NCI-H526 (cell line): Measurements from ENCODE around the gene SH3RF1.

Experiments used
- DNase-seq, 2 experiments: peaks; one replicate each; lab custom pipeline; 2025; lab: John Stamatoyannopoulos, UW

The SH3RF1 gene

GRCh38 chr4:169163495-169163894, 107.3 kb downstream of the SH3RF1 start:
- DNase-seq, result no peak

GRCh38 chr4:169160825-169161224, 109.9 kb downstream of the SH3RF1 start:
- DNase-seq, result no peak

- no peak for DNase-seq
These were observed 111.1 kb downstream of the SH3RF1 start for GRCh38 chr4:169159624-169160171.

GRCh38 chr4:169158861-169159260, 111.9 kb downstream of the SH3RF1 start:
- no peak for DNase-seq

GRCh38 chr4:169158046-169158445, 112.7 kb downstream of the SH3RF1 start:
- no peak for DNase-seq

- DNase-seq, result no peak
These were observed 114.4 kb downstream of the SH3RF1 start for GRCh38 chr4:169156392-169156791.

GRCh38 chr4:169154121-169154520, 116.6 kb downstream of the SH3RF1 start:
- no peak for DNase-seq

- DNase-seq, result no peak
These were observed 117.2 kb downstream of the SH3RF1 start for GRCh38 chr4:169153481-169154087.

GRCh38 chr4:169152899-169153298, 117.9 kb downstream of the SH3RF1 start:
- no peak for DNase-seq

- DNase-seq, result no peak
These were observed 118.7 kb downstream of the SH3RF1 start for GRCh38 chr4:169152098-169152497.

- DNase-seq, result no peak
These were observed 119.1 kb downstream of the SH3RF1 start for GRCh38 chr4:169151671-169152070.

GRCh38 chr4:169150806-169151205, 120.0 kb downstream of the SH3RF1 start:
- no peak for DNase-seq

GRCh38 chr4:169148885-169149284, 121.9 kb downstream of the SH3RF1 start:
- no peak for DNase-seq

GRCh38 chr4:169147191-169147590, 123.6 kb downstream of the SH3RF1 start:
- DNase-seq, result no peak

GRCh38 chr4:169144061-169144600, 126.6 kb downstream of the SH3RF1 start:
- peak in 1 of 2 experiments; percentile 29 for DNase-seq

GRCh38 chr4:169143335-169143734, 127.4 kb downstream of the SH3RF1 start:
- DNase-seq, result peak in 1 of 2 experiments; percentile 5

- DNase-seq, result no peak
These were observed 127.8 kb downstream of the SH3RF1 start for GRCh38 chr4:169142906-169143305.

- peak; percentile 41 to 62 for DNase-seq
These were observed 128.4 kb downstream of the SH3RF1 start for GRCh38 chr4:169142391-169142790.

- no peak for DNase-seq
These were observed 131.7 kb downstream of the SH3RF1 start for GRCh38 chr4:169139021-169139420.

- DNase-seq, result no peak
These were observed 133.2 kb downstream of the SH3RF1 start for GRCh38 chr4:169137558-169137920.

GRCh38 chr4:169136796-169137557, 133.8 kb downstream of the SH3RF1 start:
- DNase-seq, result no peak

- no peak for DNase-seq
These were observed 134.4 kb downstream of the SH3RF1 start for GRCh38 chr4:169136330-169136729.

GRCh38 chr4:169135776-169136175, 135.0 kb downstream of the SH3RF1 start:
- no peak for DNase-seq
